HEK293 (cell line): ENCODE data around the gene PDE3A.

ENCODE experiments used
- BCL11B ChIP-seq: fragments of 450-650 bp; formaldehyde crosslinking; IDR thresholded peaks from 2 replicates; pipeline ENCODE4 v1.5.1; 2016; ENCODE audit warnings: low read depth, missing biosample characterization, missing genetic modification characterization
- ELK4 ChIP-seq: IDR thresholded peaks from 2 replicates; pipeline ENCODE4 v1.6.1; 2011; ENCODE audit warnings: mild to moderate bottlenecking, low read depth, low read length, borderline replicate concordance
- KLF1 ChIP-seq: fragments of 450-650 bp; formaldehyde crosslinking; IDR thresholded peaks from 2 replicates; pipeline ENCODE4 v1.5.1; 2016; ENCODE audit warnings: missing biosample characterization, missing genetic modification characterization
- PATZ1 ChIP-seq: fragments of 450-650 bp; formaldehyde crosslinking; IDR thresholded peaks from 2 replicates; pipeline ENCODE4 v1.5.1; 2016; ENCODE audit warnings: missing biosample characterization, missing genetic modification characterization
- PRDM1 ChIP-seq: fragments of 450-650 bp; formaldehyde crosslinking; IDR thresholded peaks from 2 replicates; pipeline ENCODE4; 2016; ENCODE audit warnings: missing biosample characterization, missing genetic modification characterization
- REPIN1 ChIP-seq: fragments of 450-650 bp; formaldehyde crosslinking; IDR thresholded peaks from 2 replicates; pipeline ENCODE4 v1.5.1; 2017; ENCODE audit warnings: missing biosample characterization, missing genetic modification characterization, low read depth
- ZBTB20 ChIP-seq: fragments of 450-650 bp; formaldehyde crosslinking; IDR thresholded peaks from 2 replicates; pipeline ENCODE4 v1.5.1; 2016; ENCODE audit warnings: missing biosample characterization, missing genetic modification characterization
- ZNF114 ChIP-seq: fragments of 450-650 bp; formaldehyde crosslinking; IDR thresholded peaks from 2 replicates; pipeline ENCODE4 v1.5.0; 2017; ENCODE audit warnings: missing biosample characterization, missing genetic modification characterization
- ZNF175 ChIP-seq: fragments of 450-650 bp; formaldehyde crosslinking; IDR thresholded peaks from 2 replicates; pipeline ENCODE4 v1.5.1; 2016; ENCODE audit warnings: missing biosample characterization, missing genetic modification characterization
- ZNF768 ChIP-seq: fragments of 450-650 bp; formaldehyde crosslinking; IDR thresholded peaks from 2 replicates; pipeline ENCODE4 v1.5.1; 2018; ENCODE audit warnings: missing biosample characterization, mild to moderate bottlenecking, missing genetic modification characterization
- ZNF785 ChIP-seq: fragments of 450-650 bp; formaldehyde crosslinking; IDR thresholded peaks from 2 replicates; pipeline ENCODE4 v1.5.1; 2016; ENCODE audit warnings: missing biosample characterization, missing genetic modification characterization
- ZNF792 ChIP-seq: fragments of 450-650 bp; formaldehyde crosslinking; IDR thresholded peaks from 2 replicates; pipeline ENCODE4 v1.5.1; 2016; ENCODE audit warnings: missing biosample characterization, missing genetic modification characterization
- TF ChIP-seq, protein P1 (sequence below): fragments of 450-650 bp; formaldehyde crosslinking; IDR thresholded peaks from 2 replicates; pipeline ENCODE4 v1.5.1; 2016; ENCODE audit warnings: missing biosample characterization, missing genetic modification characterization
- TF ChIP-seq, protein P2 (sequence below): fragments of 450-650 bp; formaldehyde crosslinking; IDR thresholded peaks from 2 replicates; pipeline ENCODE4 v1.5.1; 2016; ENCODE audit warnings: missing biosample characterization, missing genetic modification characterization

GRCh38 chr12:20495997-20496396, 127.7 kb downstream of the PDE3A start:
- TF ChIP-seq, protein P1, sequence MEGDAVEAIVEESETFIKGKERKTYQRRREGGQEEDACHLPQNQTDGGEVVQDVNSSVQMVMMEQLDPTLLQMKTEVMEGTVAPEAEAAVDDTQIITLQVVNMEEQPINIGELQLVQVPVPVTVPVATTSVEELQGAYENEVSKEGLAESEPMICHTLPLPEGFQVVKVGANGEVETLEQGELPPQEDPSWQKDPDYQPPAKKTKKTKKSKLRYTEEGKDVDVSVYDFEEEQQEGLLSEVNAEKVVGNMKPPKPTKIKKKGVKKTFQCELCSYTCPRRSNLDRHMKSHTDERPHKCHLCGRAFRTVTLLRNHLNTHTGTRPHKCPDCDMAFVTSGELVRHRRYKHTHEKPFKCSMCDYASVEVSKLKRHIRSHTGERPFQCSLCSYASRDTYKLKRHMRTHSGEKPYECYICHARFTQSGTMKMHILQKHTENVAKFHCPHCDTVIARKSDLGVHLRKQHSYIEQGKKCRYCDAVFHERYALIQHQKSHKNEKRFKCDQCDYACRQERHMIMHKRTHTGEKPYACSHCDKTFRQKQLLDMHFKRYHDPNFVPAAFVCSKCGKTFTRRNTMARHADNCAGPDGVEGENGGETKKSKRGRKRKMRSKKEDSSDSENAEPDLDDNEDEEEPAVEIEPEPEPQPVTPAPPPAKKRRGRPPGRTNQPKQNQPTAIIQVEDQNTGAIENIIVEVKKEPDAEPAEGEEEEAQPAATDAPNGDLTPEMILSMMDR (tag by site-specific recombination), result no peak
- TF ChIP-seq ZNF792 (tag by site-specific recombination) (no peak), PRDM1 (tag by site-specific recombination) (no peak), ELK4 (no peak), ZNF785 (tag by site-specific recombination) (no peak), ZBTB20 (tag by site-specific recombination) (no peak), KLF1 (tag by site-specific recombination) (no peak), ZNF175 (tag by site-specific recombination) (no peak), ZNF768 (tag by site-specific recombination) (no peak), REPIN1 (tag by site-specific recombination) (no peak), ZNF114 (tag by site-specific recombination) (no peak), PATZ1 (no peak), BCL11B (tag by site-specific recombination) (no peak)
- TF ChIP-seq, protein P2, sequence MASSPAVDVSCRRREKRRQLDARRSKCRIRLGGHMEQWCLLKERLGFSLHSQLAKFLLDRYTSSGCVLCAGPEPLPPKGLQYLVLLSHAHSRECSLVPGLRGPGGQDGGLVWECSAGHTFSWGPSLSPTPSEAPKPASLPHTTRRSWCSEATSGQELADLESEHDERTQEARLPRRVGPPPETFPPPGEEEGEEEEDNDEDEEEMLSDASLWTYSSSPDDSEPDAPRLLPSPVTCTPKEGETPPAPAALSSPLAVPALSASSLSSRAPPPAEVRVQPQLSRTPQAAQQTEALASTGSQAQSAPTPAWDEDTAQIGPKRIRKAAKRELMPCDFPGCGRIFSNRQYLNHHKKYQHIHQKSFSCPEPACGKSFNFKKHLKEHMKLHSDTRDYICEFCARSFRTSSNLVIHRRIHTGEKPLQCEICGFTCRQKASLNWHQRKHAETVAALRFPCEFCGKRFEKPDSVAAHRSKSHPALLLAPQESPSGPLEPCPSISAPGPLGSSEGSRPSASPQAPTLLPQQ, result no peak
